MM.1S (cell line): ENCODE results near the gene HTR3B.

ENCODE experiments used
- DNase-seq: peaks from one replicate; pipeline ENCODE4 v3.0.0-alpha.2; 2015
- H2AFZ ChIP-seq: fragments of 300-600 bp; sonication (generic); 2 replicates; pipeline ENCODE4 v1.6.0; 2016; ENCODE audit warnings: antibody characterized with exemption, low read length
- H3F3A ChIP-seq: fragments of 300-600 bp; sonication (generic); 2 replicates; pipeline ENCODE4 v1.6.1; 2016; ENCODE audit warnings: mild to moderate bottlenecking, antibody characterized with exemption, low read length, moderate library complexity, mixed read lengths; ENCODE audit not compliant: insufficient read depth
- H3K27ac ChIP-seq: fragments of 300-600 bp; sonication (generic); 2 replicates; pipeline ENCODE4 v1.5.1; 2016; ENCODE audit warnings: mild to moderate bottlenecking, low read length
- H3K27me3 ChIP-seq: fragments of 300-600 bp; sonication (generic); replicated peaks from 2 replicates; pipeline ENCODE4 v1.6.0; 2016; ENCODE audit warnings: low read length; ENCODE audit not compliant: insufficient read depth
- H3K36me3 ChIP-seq: fragments of 300-600 bp; sonication (generic); replicated peaks from 2 replicates; pipeline ENCODE4 v1.6.1; 2016; ENCODE audit warnings: mild to moderate bottlenecking, low read length, mixed read lengths; ENCODE audit not compliant: insufficient read depth
- H3K4me1 ChIP-seq: fragments of 300-600 bp; sonication (generic); 2 replicates; pipeline ENCODE4 v1.6.1; 2016; ENCODE audit warnings: low read length, mixed read lengths
- H3K4me2 ChIP-seq: fragments of 300-600 bp; sonication (generic); 2 replicates; pipeline ENCODE4 v1.6.0; 2016; ENCODE audit warnings: low read depth, low read length
- H3K4me3 ChIP-seq: fragments of 300-600 bp; sonication (generic); 2 replicates; pipeline ENCODE4 v1.5.1; 2016; ENCODE audit warnings: low read length, mixed read lengths
- H3K79me2 ChIP-seq: fragments of 300-600 bp; sonication (generic); 2 replicates; pipeline ENCODE4 v1.6.1; 2016; ENCODE audit warnings: mixed run types, low read length, mixed read lengths
- H3K9ac ChIP-seq: fragments of 300-600 bp; sonication (generic); 2 replicates; pipeline ENCODE4 v1.6.1; 2016; ENCODE audit warnings: low read length, mixed read lengths
- H3K9me2 ChIP-seq: fragments of 300-600 bp; sonication (generic); replicated peaks from 2 replicates; pipeline ENCODE4 v1.6.1; 2016; ENCODE audit warnings: mild to moderate bottlenecking, low read length, mixed read lengths; ENCODE audit not compliant: insufficient read depth
- H3K9me3 ChIP-seq: fragments of 300-600 bp; sonication (generic); replicated peaks from 2 replicates; pipeline ENCODE4 v1.6.1; 2016; ENCODE audit warnings: mild to moderate bottlenecking, low read length, mixed read lengths; ENCODE audit not compliant: insufficient read depth
- H4K20me1 ChIP-seq: fragments of 300-600 bp; sonication (generic); 2 replicates; pipeline ENCODE4 v1.6.1; 2016; ENCODE audit warnings: mild to moderate bottlenecking, low read length, moderate library complexity, mixed read lengths; ENCODE audit not compliant: insufficient read depth
- EZH2 ChIP-seq: fragments of 300-600 bp; sonication (generic); optimal IDR thresholded peaks from 2 replicates; pipeline ENCODE3; 2017; ENCODE audit warnings: low read depth, mild to moderate bottlenecking, antibody characterized with exemption, low read length, mixed read lengths
- EZH2phosphoT487 ChIP-seq: fragments of 300-600 bp; sonication (generic); IDR thresholded peaks from 2 replicates; pipeline ENCODE4 v1.6.1; 2018; ENCODE audit warnings: antibody characterized with exemption, low read length
- TF ChIP-seq, protein P1 (sequence below): fragments of 300-600 bp; sonication (generic); IDR thresholded peaks from 2 replicates; pipeline ENCODE4 v1.5.1; 2016; ENCODE audit warnings: antibody characterized with exemption, low read length, mixed read lengths

Gene HTR3B

DNA sequence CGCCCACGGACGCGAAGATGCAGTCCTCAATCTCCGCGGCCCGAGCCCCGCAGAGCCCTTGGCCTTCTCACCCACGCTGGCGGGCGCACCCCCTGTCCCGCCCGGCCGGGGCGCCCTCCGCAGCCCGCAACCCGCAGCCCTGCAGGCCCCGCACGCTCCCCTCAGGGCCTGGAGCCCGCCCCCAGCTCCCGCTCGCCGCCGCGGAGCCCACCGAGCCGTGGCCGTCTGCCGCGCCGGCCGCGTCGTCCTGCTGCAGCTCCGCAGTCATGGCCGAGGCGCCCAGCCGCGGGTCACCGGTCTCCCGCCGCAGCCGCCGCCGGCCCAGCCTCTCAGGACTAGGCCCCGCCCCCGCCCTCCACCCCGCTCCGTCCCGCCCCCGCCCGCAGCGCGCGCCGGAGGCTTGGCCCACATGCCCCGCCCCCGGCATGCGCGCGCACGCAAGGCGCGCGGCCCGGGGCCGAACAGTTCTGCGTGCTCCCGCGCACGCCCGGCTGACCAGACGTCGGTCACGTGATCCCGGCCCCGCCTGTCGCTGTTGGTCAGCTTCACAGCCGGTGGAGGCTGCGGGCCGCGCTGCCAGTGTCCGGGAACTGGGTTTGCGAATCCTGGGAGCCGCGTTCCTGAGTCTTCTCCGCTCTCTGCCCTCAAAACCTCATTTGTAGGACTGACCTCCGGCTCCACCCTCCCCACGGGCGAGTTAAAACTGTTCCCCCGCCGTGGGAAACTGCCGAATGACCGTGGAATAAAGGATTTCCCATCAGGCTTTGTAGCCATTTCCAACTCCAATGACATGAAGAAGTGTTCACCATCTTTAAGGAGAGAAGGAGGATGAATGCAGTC is 29.1 kb upstream of the HTR3B start, which contains the start of gene USP28:
Gene USP28, minus strand, starts transcription at position 339 of the 840 bp plus-strand sequence. Its CDS starts 71 bp downstream, at position 268.
- 0 out of 2 replicates have a peak, but pooled peaks cover 5% of the 10 kb centered on the region for H3K36me3 ChIP-seq
- no peaks in the 10 kb centered on the region for H3K27me3 ChIP-seq
- peak within 1 kb of the TSS; percentile 93 for H2AFZ ChIP-seq
- H3K9ac ChIP-seq: peak within 1 kb of the TSS; percentile 81
- H3F3A ChIP-seq: no peaks in the 10 kb centered on the region
- peak within 1 kb of the TSS; percentile 81 for H3K4me2 ChIP-seq
- peak within 1 kb of the TSS; percentile 53; the same call in 1 of the 2 replicates for H3K27ac ChIP-seq
- H3K9me3 ChIP-seq: no peaks in the 10 kb centered on the region
- no peaks in the 10 kb centered on the region; the same call in 1 of the 2 replicates for H4K20me1 ChIP-seq
- peaks cover 51% of the 10 kb centered on the region for H3K79me2 ChIP-seq
- no peaks in the 10 kb centered on the region for H3K9me2 ChIP-seq
- H3K4me1 ChIP-seq: peaks cover 6% of the 10 kb centered on the region; the same call in 1 of the 2 replicates
- TF ChIP-seq, protein P1, sequence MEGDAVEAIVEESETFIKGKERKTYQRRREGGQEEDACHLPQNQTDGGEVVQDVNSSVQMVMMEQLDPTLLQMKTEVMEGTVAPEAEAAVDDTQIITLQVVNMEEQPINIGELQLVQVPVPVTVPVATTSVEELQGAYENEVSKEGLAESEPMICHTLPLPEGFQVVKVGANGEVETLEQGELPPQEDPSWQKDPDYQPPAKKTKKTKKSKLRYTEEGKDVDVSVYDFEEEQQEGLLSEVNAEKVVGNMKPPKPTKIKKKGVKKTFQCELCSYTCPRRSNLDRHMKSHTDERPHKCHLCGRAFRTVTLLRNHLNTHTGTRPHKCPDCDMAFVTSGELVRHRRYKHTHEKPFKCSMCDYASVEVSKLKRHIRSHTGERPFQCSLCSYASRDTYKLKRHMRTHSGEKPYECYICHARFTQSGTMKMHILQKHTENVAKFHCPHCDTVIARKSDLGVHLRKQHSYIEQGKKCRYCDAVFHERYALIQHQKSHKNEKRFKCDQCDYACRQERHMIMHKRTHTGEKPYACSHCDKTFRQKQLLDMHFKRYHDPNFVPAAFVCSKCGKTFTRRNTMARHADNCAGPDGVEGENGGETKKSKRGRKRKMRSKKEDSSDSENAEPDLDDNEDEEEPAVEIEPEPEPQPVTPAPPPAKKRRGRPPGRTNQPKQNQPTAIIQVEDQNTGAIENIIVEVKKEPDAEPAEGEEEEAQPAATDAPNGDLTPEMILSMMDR: no peak
- TF ChIP-seq EZH2: no peak
- TF ChIP-seq EZH2phosphoT487: no peak
- peak within 1 kb of the TSS; percentile 77 for H3K4me3 ChIP-seq
- peak; percentile 97 for DNase-seq

DNA sequence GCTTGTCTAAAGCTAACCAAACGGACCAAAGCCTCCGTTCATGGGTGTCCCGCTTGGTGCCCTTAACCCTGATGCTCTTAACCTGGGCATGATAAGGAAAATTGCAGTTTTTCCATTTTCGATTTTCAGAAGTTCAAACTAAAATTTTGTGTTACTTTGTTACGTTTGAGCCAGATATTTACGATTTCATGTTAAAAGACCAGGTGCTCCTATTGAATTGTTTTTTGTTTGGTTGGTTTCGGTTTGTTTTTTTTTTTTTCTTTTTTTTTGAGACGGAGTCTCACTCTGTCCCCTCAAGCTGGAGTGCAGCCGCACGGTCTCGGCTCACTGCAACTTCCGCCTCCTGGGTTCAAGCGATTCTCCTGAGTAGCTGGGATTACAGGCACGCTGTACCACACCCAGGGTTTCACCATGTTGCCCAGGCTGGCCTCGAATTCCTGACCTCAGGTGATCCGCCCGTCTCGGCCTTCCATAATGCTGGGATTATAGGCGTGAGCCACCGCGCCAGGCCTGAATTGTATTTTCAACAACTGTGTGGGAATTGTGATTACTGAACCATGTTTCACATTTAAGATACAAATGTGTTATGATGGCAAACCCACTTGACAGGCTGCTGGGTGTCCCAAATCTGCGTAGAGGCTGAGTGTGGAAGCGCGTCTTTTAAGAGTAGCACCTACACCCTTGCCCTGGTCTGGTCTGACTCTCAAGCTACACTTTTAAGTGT is 28.4 kb upstream of the HTR3B start:
- TF ChIP-seq EZH2 (no peak), EZH2phosphoT487 (no peak)
- TF ChIP-seq, protein P1: no peak
- Histone ChIP-seq H2AFZ (peak overlapping the region; percentile 93), H3K27me3 (no peaks in the 10 kb centered on the region), H3K4me1 (peaks cover 6% of the 10 kb centered on the region; the same call in 1 of the 2 replicates), H4K20me1 (no peaks in the 10 kb centered on the region), H3K4me2 (peak overlapping the region; percentile 81), H3K9ac (peak overlapping the region; percentile 81), H3K36me3 (no peaks in the 10 kb centered on the region), H3K4me3 (peak overlapping the region; percentile 75), H3K27ac (peak overlapping the region; percentile 53; the same call in 1 of the 2 replicates), H3F3A (no peaks in the 10 kb centered on the region), H3K9me3 (no peaks in the 10 kb centered on the region), H3K9me2 (no peaks in the 10 kb centered on the region), H3K79me2 (peaks cover 43% of the 10 kb centered on the region)
- DNase-seq: peak; percentile 29

DNA sequence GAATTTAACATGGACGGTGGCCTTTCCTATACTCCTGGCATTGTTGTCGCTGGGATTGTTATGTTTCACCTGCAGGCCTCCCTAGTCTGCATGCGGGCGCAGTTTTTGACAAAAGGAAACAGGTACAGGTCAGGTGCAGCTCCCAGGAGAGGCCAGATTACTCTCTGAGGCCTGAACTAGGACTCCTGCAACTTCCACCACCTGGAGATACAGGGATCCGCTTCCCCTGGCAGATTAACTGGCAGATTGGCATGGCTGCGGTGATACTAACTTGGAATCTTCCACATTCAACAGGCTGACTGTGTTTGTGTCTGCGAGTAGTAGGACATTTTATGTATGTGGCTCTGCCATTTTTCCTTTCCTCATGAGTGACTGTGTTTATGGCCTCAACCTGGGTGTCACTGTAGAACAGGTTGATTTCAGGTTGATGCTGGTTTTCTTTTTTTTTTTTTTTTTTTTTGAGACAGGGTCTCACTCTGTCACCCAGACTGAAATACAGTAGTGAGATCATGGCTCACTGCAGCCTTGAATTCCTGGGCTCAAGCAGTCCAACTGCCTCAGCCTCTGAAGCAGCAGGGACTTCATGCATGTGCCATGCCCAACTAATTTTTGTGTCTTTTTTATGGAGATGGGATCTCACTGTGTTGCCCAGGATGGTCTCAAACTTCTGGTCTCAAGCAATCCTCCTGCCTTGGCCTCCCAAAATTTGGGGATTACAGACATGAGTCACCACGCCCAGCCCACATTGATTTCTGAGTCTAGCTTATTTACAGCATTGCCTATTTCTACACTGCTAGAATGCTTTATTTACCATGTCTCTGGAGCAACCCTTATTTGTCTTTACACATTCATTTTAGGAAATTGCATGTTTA is 27.6 kb upstream of the HTR3B start:
- H3K4me3 ChIP-seq: no peak overlapping the region
- no peaks in the 10 kb centered on the region for H3K27me3 ChIP-seq
- no peaks in the 10 kb centered on the region for H3K36me3 ChIP-seq
- H3K27ac ChIP-seq: no peak overlapping the region
- H3K9me2 ChIP-seq: no peaks in the 10 kb centered on the region
- no peak overlapping the region for H3K9ac ChIP-seq
- TF ChIP-seq, protein P1: no peak
- TF ChIP-seq EZH2phosphoT487: no peak
- no peak for TF ChIP-seq EZH2
- no peaks in the 10 kb centered on the region for H4K20me1 ChIP-seq
- H3F3A ChIP-seq: no peaks in the 10 kb centered on the region
- peaks cover 6% of the 10 kb centered on the region; the same call in 1 of the 2 replicates for H3K4me1 ChIP-seq
- H2AFZ ChIP-seq: no peak overlapping the region
- H3K79me2 ChIP-seq: peaks cover 35% of the 10 kb centered on the region
- no peak overlapping the region for H3K4me2 ChIP-seq
- no peak for DNase-seq
- H3K9me3 ChIP-seq: no peaks in the 10 kb centered on the region
